AG04450 (cell line): ENCODE data around the gene TRAF3. TPM values are rescaled to one million over a fixed set of nuclear protein-coding genes. Genes with fewer than 3 reads are reported as not detected.

Experiments
- CTCF ChIA-PET: fragments of 300-600, 350-600 bp; formaldehyde crosslinking; extraction: SDS; loops from one replicate; lab custom pipeline; 2022; ENCODE audit warnings: antibody characterized with exemption, inconsistent platforms; lab: Charles Lee
- POLR2A ChIA-PET: fragments of 350-600 bp; formaldehyde crosslinking; extraction: SDS; loops from one replicate; lab custom pipeline; 2021; ENCODE audit warnings: antibody characterized with exemption, inconsistent platforms; lab: Yijun Ruan, JAX
- DNase-seq: peaks from one replicate; pipeline ENCODE4 v3.0.0-alpha.2; 2011; ENCODE audit warnings: low read depth, low spot score
- H3K27ac ChIP-seq: one replicate; pipeline ENCODE4 v1.5.1; 2012; ENCODE audit warnings: low read depth, low read length, control low read depth
- H3K27me3 ChIP-seq: one replicate; pipeline ENCODE4 v1.6.0; 2012; ENCODE audit warnings: low read length; ENCODE audit not compliant: control insufficient read depth, insufficient read depth
- H3K4me3 ChIP-seq: 2 replicates; pipeline ENCODE4 v1.5.1; 2011; ENCODE audit warnings: mild to moderate bottlenecking, low read depth, low read length, control low read depth
- H3K9me3 ChIP-seq: 2 replicates; pipeline ENCODE4 v1.5.1; 2012; ENCODE audit warnings: low read length; ENCODE audit not compliant: control insufficient read depth, insufficient read depth
- CTCF ChIP-seq: IDR thresholded peaks from 2 replicates; pipeline ENCODE4 v1.5.1; 2011; ENCODE audit warnings: low read depth, low read length, control low read depth, inconsistent platforms
- polyA plus RNA-seq: library from polyadenylated mRNA; depleted of rRNA; stranded (reverse); fragments of >200 nt; gene quantifications from 2 replicates; pipeline ENCODE4 v1.2.3, GENCODE V29; 2011

TRAF3 gene
- polyA plus RNA-seq, 1 experiment, result 24.9 TPM

- ChIA-PET CTCF (interaction anchor here (0.6 to 0.8 kb wide), 2 partner anchors 259 to 474 kb away, joined by 3 read pairs; no protein-coding TSS in a partner anchor), POLR2A (no interaction called here)
- DNase-seq, result no peak
- TF ChIP-seq CTCF, result no peak
- no peak overlapping the region for H3K4me3 ChIP-seq
- H3K27me3 ChIP-seq, result no peaks in the 10 kb centered on the region
- H3K9me3 ChIP-seq, result no peaks in the 10 kb centered on the region; the same call in 1 of the 2 replicates
- no peak overlapping the region for H3K27ac ChIP-seq
Observed at GRCh38 chr14:102953100-102953499, 175.9 kb downstream of the TRAF3 start.

- no peak for TF ChIP-seq CTCF
- H3K27ac ChIP-seq, result no peak overlapping the region
- no peaks in the 10 kb centered on the region; the same call in 1 of the 2 replicates for H3K9me3 ChIP-seq
- no peak for DNase-seq
- ChIA-PET POLR2A (no interaction called here), CTCF (no interaction called here)
- no peaks in the 10 kb centered on the region for H3K27me3 ChIP-seq
- H3K4me3 ChIP-seq, result no peak overlapping the region
Observed at GRCh38 chr14:102954081-102954789, 177.0 kb downstream of the TRAF3 start.

DNA sequence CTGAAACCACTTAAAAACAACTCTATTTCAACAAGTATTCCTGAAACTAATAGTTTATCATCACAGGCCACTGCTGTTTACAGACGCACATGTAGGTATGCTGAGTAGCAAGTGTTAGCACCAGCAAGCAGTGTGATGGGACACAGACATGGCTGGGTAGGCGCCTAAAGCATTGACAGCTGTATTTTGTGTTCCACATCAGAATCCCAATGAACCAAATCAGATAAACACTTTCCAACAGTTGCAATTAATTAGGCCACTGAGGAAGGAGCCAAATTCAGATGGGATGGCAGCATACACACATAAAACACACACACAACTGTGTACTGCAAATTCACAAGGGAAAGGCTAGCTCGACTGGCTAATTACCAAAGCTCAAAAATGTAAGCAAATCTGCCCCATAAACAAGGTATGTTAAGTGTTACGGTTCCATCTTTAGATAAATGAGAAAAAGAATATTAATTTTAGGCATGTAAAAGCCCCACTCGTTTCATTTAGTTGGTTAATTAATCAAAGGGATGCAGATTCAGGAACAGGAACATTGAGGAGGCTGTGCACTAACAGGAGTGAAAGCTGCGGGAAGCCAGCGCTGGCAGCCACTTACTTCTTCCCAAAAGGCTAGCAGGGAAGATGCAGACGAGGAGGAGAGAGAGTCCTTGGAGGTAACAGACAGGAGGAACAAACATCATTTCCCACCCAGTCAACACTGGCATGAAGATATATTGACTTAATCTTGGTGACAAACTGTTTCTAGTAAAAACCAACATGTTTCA lies 178.6 kb downstream of the TRAF3 start:
- no peaks in the 10 kb centered on the region; the same call in 1 of the 2 replicates for H3K9me3 ChIP-seq
- ChIA-PET CTCF (no interaction called here), POLR2A (no interaction called here)
- no peak for TF ChIP-seq CTCF
- H3K4me3 ChIP-seq, result no peak overlapping the region
- H3K27ac ChIP-seq, result no peak overlapping the region
- no peak for DNase-seq
- no peaks in the 10 kb centered on the region for H3K27me3 ChIP-seq

DNA sequence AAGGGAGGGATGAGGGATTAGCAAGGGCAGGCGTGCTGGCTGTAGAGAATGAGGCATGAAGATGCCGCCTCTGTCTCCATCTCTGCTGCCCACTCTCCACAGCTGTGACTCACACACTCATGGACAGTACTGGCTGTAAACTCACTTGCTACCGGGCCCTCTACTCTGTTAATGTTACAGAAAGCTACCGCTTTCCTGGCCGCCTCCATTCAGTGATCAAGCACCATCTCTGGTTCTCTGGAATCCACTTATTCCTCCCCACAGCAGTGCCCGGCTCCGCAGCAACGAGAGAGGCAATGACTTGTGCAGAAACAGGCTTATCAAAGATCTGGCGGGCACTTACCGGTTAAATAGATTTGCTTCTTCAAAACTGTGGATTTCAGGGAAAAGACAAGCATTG lies 180.0 kb downstream of the TRAF3 start:
- CTCF ChIA-PET, result no interaction called here
- POLR2A ChIA-PET, result interaction anchor here (0.6 to 0.7 kb wide), 2 partner anchors 23 to 493 kb away, joined by 3 to 5 read pairs; no protein-coding TSS in a partner anchor
- no peak for DNase-seq
- Histone ChIP-seq H3K4me3 (no peak overlapping the region), H3K27ac (no peak overlapping the region), H3K9me3 (no peaks in the 10 kb centered on the region; the same call in 1 of the 2 replicates), H3K27me3 (no peaks in the 10 kb centered on the region)
- TF ChIP-seq CTCF, result no peak

DNA sequence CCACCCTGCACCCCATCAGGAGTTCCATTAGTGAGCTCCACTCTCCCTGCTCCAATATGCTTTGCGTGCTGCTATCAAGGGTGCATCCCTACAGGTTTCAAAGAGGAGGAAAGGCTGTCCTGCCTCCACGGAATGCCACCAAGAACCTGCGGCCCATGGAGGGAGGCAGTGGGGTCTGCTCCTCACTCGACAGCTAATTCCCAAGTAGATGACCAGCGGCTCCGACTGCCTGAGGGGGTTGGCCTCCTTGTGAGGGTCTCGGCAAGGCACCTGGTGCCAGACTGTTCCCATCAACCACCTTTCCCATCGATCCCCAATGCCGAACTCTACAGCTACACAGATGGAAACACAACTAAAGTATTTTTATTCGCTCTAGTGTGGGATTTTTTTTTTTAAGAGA lies 181.2 kb downstream of the TRAF3 start:
- TF ChIP-seq CTCF, result no peak
- H3K4me3 ChIP-seq, result no peak overlapping the region
- ChIA-PET CTCF (interaction anchor here (0.7 kb wide), 1 partner anchor 12 kb away, joined by 3 read pairs; no protein-coding TSS in a partner anchor), POLR2A (no interaction called here)
- H3K9me3 ChIP-seq, result no peaks in the 10 kb centered on the region
- no peak for DNase-seq
- H3K27ac ChIP-seq, result no peak overlapping the region
- H3K27me3 ChIP-seq, result no peaks in the 10 kb centered on the region
